ENCODE data around the gene CIT.

CIT gene

DNA sequence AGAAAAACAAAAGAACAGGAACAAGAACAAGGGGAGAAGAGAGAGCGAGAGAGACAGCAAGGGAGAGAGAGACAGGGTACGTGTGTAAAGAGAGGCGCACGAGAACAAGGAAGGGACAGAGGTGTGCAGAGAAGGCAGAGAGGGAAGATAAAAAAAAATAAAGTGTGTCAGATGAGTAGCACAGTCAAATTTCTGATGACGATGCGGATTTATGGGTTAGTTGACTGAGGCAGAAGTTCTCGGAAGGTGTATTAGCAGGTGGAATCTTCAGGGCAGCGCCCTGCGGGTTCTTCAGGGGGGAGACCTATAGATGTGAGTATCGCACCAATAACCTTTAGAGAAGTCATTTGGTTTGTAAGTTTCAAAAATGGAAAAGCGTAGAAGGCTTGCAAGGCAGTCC, 164.4 kb downstream of the CIT start (continued):
- TF ChIP-seq, protein P1, sequence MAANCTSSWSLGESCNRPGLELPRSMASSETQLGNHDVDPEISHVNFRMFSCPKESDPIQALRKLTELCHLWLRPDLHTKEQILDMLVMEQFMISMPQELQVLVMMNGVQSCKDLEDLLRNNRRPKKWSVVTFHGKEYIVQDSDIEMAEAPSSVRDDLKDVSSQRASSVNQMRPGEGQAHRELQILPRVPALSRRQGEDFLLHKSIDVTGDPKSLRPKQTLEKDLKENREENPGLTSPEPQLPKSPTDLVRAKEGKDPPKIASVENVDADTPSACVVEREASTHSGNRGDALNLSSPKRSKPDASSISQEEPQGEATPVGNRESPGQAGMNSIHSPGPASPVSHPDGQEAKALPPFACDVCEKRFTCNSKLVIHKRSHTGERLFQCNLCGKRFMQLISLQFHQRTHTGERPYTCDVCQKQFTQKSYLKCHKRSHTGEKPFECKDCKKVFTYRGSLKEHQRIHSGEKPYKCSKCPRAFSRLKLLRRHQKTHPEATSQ (tag by site-specific recombination; IDR thresholded peaks at IDR 0.05) = no peak
- TF ChIP-seq ZNF223 (tag by site-specific recombination; IDR thresholded peaks at IDR 0.05) (no peak), OVOL3 (tag by site-specific recombination; IDR thresholded peaks at IDR 0.05) (no peak), ZNF707 (tag by site-specific recombination; IDR thresholded peaks at IDR 0.05) (no peak), ZNF24 (tag by site-specific recombination; IDR thresholded peaks at IDR 0.05) (no peak), ZBTB21 (tag by site-specific recombination; IDR thresholded peaks at IDR 0.05) (no peak), ZNF350 (tag by site-specific recombination; IDR thresholded peaks at IDR 0.05) (no peak), ZSCAN30 (tag by site-specific recombination; IDR thresholded peaks at IDR 0.05) (no peak), ZNF394 (tag by site-specific recombination; IDR thresholded peaks at IDR 0.05; ENCODE audit: borderline replicate concordance) (no peak)
- TF ChIP-seq, protein P2, sequence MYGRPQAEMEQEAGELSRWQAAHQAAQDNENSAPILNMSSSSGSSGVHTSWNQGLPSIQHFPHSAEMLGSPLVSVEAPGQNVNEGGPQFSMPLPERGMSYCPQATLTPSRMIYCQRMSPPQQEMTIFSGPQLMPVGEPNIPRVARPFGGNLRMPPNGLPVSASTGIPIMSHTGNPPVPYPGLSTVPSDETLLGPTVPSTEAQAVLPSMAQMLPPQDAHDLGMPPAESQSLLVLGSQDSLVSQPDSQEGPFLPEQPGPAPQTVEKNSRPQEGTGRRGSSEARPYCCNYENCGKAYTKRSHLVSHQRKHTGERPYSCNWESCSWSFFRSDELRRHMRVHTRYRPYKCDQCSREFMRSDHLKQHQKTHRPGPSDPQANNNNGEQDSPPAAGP (tag by site-specific recombination; IDR thresholded peaks at IDR 0.05) = no peak

DNA sequence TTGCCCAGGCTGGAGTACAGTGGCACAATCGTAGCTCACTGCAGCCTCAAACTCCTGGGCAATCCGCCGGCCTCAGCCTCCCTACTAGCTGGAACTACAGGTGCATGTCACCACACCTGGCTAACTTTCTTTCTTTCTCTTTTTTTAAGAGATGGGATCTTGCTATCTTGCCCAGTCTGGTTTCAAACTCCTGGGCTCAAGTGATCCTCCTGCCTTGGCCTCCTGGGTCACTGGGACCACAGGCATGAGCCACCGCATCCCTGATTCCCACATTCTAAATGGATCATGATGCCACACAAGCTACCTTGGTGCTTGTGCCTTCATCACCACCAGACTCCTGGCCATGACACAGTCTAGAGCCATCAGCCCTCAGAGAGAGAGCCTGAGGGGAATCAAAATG, 165.4 kb downstream of the CIT start:
- no peaks in the 10 kb centered on the region for H3K9me3 ChIP-seq (ENCODE audit: control insufficient read depth, insufficient read depth, low read depth, low read length)
- no peak overlapping the region for H3K4me3 ChIP-seq (ENCODE audit: low read depth, low read length)
- peaks cover 3% of the 10 kb centered on the region for H3K4me1 ChIP-seq (ENCODE audit: control insufficient read depth, insufficient read depth, low read length)
- ChIA-PET POLR2A (no interaction called here), CTCF (interaction anchor here (1.3 kb wide), 1 partner anchor 16 kb away, joined by 3 read pairs; no protein-coding TSS in a partner anchor)
- TF ChIP-seq ZNF335 (tag by site-specific recombination; conservative IDR thresholded peaks at IDR 0.05) (no peak), ZNF121 (tag by site-specific recombination; IDR thresholded peaks at IDR 0.05) (peak; percentile 62; the same call in 1 of the 2 replicates), ZNF404 (tag by site-specific recombination; IDR thresholded peaks at IDR 0.05) (no peak), ZNF501 (tag by site-specific recombination; IDR thresholded peaks at IDR 0.05) (no peak), ZNF324 (tag by site-specific recombination; IDR thresholded peaks at IDR 0.05) (no peak)
- H3K36me3 ChIP-seq (ENCODE audit: control insufficient read depth in 2 of 2, insufficient read depth in 1 of 2, low read length in 2 of 2) = peaks cover 35 to 90% of the 10 kb centered on the region in 2 experiments
- no peak overlapping the region for H3K27ac ChIP-seq (ENCODE audit: extremely low read depth, low read depth, low read length)

DNA sequence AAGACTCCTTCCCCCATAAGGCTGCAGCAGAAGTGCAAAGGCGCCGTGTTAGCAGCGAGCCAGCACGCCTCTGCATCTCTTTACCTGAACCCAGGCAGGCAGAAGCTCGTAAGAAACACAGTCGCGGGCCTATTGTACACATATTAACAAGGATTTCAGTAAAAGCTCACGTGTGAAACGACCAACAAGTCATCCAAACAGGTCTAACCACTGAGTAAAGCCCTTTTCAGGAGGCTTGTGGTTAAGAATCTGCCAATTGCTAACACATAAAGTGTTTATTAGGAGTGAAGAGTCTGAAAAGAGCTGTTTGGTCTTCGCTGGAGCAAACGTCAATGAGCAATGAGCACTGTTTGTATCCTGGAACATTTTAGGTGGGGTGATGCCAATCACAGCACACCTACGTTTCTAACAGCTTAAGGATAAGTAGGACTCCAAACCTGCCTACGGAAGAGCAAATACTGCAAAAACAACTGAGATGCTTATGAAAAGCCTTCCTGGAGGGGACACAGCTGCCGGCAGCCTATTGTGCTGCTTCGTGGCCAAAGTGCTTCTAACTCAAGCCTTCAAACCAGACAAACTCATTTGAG, 166.1 kb downstream of the CIT start:
- Histone ChIP-seq H3K4me1 (ENCODE audit: control insufficient read depth, insufficient read depth, low read length) (no peaks in the 10 kb centered on the region), H3K36me3 (ENCODE audit: control insufficient read depth in 2 of 2, insufficient read depth in 1 of 2, low read length in 2 of 2) (peaks cover 39 to 91% of the 10 kb centered on the region in 2 experiments), H3K27ac (ENCODE audit: extremely low read depth, low read depth, low read length) (no peak overlapping the region), H3K4me3 (ENCODE audit: low read depth, low read length) (no peak overlapping the region), H3K9me3 (ENCODE audit: control insufficient read depth, insufficient read depth, low read depth, low read length) (no peaks in the 10 kb centered on the region)
- CTCF ChIA-PET = interaction anchor here (0.6 to 1.3 kb wide), 2 partner anchors 16 to 97 kb away, joined by 3 read pairs; no protein-coding TSS in a partner anchor
- POLR2A ChIA-PET = no interaction called here
- no peak for TF ChIP-seq MZF1 (tag by site-specific recombination; IDR thresholded peaks at IDR 0.05; ENCODE audit: borderline replicate concordance)
- no peak for TF ChIP-seq OSR2 (tag by site-specific recombination; IDR thresholded peaks at IDR 0.05)
- TF ChIP-seq, protein P3, sequence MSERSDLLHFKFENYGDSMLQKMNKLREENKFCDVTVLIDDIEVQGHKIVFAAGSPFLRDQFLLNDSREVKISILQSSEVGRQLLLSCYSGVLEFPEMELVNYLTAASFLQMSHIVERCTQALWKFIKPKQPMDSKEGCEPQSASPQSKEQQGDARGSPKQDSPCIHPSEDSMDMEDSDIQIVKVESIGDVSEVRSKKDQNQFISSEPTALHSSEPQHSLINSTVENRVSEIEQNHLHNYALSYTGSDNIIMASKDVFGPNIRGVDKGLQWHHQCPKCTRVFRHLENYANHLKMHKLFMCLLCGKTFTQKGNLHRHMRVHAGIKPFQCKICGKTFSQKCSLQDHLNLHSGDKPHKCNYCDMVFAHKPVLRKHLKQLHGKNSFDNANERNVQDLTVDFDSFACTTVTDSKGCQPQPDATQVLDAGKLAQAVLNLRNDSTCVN (tag by site-specific recombination; optimal IDR thresholded peaks at IDR 0.05) = no peak
- TF ChIP-seq, protein P4, sequence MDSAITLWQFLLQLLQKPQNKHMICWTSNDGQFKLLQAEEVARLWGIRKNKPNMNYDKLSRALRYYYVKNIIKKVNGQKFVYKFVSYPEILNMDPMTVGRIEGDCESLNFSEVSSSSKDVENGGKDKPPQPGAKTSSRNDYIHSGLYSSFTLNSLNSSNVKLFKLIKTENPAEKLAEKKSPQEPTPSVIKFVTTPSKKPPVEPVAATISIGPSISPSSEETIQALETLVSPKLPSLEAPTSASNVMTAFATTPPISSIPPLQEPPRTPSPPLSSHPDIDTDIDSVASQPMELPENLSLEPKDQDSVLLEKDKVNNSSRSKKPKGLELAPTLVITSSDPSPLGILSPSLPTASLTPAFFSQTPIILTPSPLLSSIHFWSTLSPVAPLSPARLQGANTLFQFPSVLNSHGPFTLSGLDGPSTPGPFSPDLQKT (IDR thresholded peaks at IDR 0.05; ENCODE audit: borderline replicate concordance, low read depth, low read length) = no peak
- no peak for TF ChIP-seq SCRT2 (tag by site-specific recombination; IDR thresholded peaks at IDR 0.05)
- TF ChIP-seq ZNF571 (tag by site-specific recombination; IDR thresholded peaks at IDR 0.05) = no peak
- no peak for TF ChIP-seq ZNF24 (tag by site-specific recombination; IDR thresholded peaks at IDR 0.05)
- TF ChIP-seq, protein P5, sequence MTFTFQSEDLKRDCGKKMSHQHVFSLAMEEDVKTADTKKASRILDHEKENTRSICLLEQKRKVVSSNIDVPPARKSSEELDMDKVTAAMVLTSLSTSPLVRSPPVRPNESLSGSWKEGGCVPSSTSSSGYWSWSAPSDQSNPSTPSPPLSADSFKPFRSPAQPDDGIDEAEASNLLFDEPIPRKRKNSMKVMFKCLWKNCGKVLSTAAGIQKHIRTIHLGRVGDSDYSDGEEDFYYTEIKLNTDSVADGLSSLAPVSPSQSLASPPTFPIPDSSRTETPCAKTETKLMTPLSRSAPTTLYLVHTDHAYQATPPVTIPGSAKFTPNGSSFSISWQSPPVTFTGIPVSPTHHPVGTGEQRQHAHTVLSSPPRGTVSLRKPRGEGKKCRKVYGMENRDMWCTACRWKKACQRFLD (tag by site-specific recombination; IDR thresholded peaks at IDR 0.05) = no peak
- no peak for TF ChIP-seq ZBTB8A (tag by site-specific recombination; IDR thresholded peaks at IDR 0.05)
- TF ChIP-seq ZBTB1 (tag by site-specific recombination; IDR thresholded peaks at IDR 0.05) = no peak
- TF ChIP-seq ZNF837 (tag by site-specific recombination; IDR thresholded peaks at IDR 0.05) = no peak
- no peak for TF ChIP-seq ZNF843 (tag by site-specific recombination; IDR thresholded peaks at IDR 0.05)
